HG03139 (cell line): ENCODE results near the gene TMED6.
"Not testable (repeated sequence)": the region's sequence is repeated elsewhere in the genome, so short reads cannot be mapped to it uniquely, and the experiment has no call there.

Experiments
- ATAC-seq: cut with Tn5 transposase; IDR thresholded peaks from one replicate; pipeline ENCODE4 v1.9.1; 2021; ENCODE audit not compliant: unreplicated experiment

The TMED6 gene

GRCh38 chr16:69306031-69306430 lies 45.6 kb downstream of the TMED6 start:
- no peak for ATAC-seq

- no peak for ATAC-seq
Measured at GRCh38 chr16:69302301-69302700, 49.3 kb downstream of the TMED6 start.

GRCh38 chr16:69301861-69302260 lies 49.7 kb downstream of the TMED6 start:
- no peak for ATAC-seq

GRCh38 chr16:69301187-69301586 lies 50.4 kb downstream of the TMED6 start:
- ATAC-seq, result no peak

GRCh38 chr16:69298261-69298660 lies 53.3 kb downstream of the TMED6 start:
- ATAC-seq, result no peak

- not testable (repeated sequence) for ATAC-seq
Measured at GRCh38 chr16:69296771-69297170, 54.8 kb downstream of the TMED6 start.

- ATAC-seq, result no peak
Measured at GRCh38 chr16:69294051-69294450, 57.5 kb downstream of the TMED6 start.

- no peak for ATAC-seq
Measured at GRCh38 chr16:69293401-69293800, 58.2 kb downstream of the TMED6 start.
